Testis (tissue), 3 donors: ENCODE data around the gene NUMA1. TPM values are rescaled to one million over a fixed set of nuclear protein-coding genes. Genes with fewer than 3 reads are reported as not detected.

Experiments
- DNase-seq: peaks from one replicate; pipeline ENCODE4 v3.0.0-alpha.2; 2019
- H3K27ac ChIP-seq, 2 donors: fragments of 200-600 bp; sonication (generic); one replicate each; pipeline ENCODE4 v1.5.1; 2019
- H3K27me3 ChIP-seq: fragments of 200-600 bp; sonication (generic); one replicate; pipeline ENCODE4 v1.5.1; 2019
- H3K36me3 ChIP-seq: fragments of 200-600 bp; sonication (generic); one replicate; pipeline ENCODE4 v1.5.1; 2017; ENCODE audit warnings: low read depth; ENCODE audit errors: missing control alignments
- H3K4me1 ChIP-seq: fragments of 200-600 bp; sonication (generic); one replicate; pipeline ENCODE4 v1.5.1; 2019
- H3K4me3 ChIP-seq, 2 donors: fragments of 200-600 bp; sonication (generic); one replicate each; pipeline ENCODE4 v1.5.1; 2017 to 2019
- H3K9me3 ChIP-seq: fragments of 200-600 bp; sonication (generic); one replicate; pipeline ENCODE4 v1.5.1; 2017
- POLR2A ChIP-seq: fragments of 450-650 bp; IDR thresholded peaks from one replicate; pipeline ENCODE4 v1.6.1; 2017; ENCODE audit warnings: antibody characterized with exemption, mild to moderate bottlenecking, moderate library complexity
- WGBS, 2 donors: methylation state at CpG; one replicate each; pipeline ENCODE4 v1.1.5; 2018; 5-methylcytosine and 5-hydroxymethylcytosine counted together
- intact Hi-C: fragments of 100-400 bp; cut with DNase I; formaldehyde crosslinking; loops from one replicate; pipeline ENCODE4 v1.15.1; 2023; ENCODE audit warnings: low total_unique reads
- polyA plus RNA-seq: library from polyadenylated mRNA; stranded (reverse); fragments of 350-450 nt; fragmentation: Illumina TruSeq; extraction: RNeasy Lipid Tissue Mini Kit (QIAGEN cat#74804); gene quantifications from one replicate; pipeline ENCODE4 v1.2.3, GENCODE V29; 2014; ENCODE audit warnings: low read depth, low replicate concordance; ENCODE audit not compliant: insufficient read depth
- total RNA-seq, 2 donors: library from RNA; depleted of rRNA; stranded (reverse); fragments of >200 nt; gene quantifications; one replicate each; pipeline ENCODE4 v1.2.3, GENCODE V29; 2016
- TF ChIP-seq, protein P1 (sequence below), 3 experiments: fragments of 450-650 bp in 2 of 3; fragments of 200-600 bp in 1 of 3; sonication (generic) in 1 of 3; IDR thresholded peaks; one replicate each; pipeline ENCODE4 v1.5.1; 2016 to 2019; ENCODE audit warnings: antibody characterized with exemption in 3 of 3, mild to moderate bottlenecking in 2 of 3, moderate library complexity in 1 of 3

NUMA1 gene
- total and polyA plus RNA-seq, 3 donors from 2014 or later: 186 to 470 (median 452) TPM

DNA sequence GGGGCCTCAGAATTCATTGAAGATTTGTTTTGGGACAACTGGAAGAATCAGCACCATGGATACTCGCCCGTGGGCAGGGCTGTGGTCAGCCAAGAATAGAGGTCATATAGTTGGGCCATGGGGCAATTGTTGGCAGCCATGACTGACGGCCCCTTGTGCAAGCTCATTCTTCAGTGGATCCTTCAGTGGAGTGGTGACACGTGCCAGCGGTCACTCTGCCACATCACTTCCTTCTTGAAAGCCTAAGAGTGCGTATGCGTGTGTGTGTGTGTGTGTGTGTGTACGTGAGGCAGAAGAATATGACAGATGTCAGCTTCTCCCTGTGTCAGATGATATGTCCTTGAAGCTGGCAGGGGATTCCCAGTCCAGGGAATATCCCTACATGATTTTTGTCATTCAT lies 83.4 kb downstream of the NUMA1 start:
- H3K27ac ChIP-seq: no peak overlapping the region
- intact Hi-C loops: no loop called here
- 90% methylated on average over 8 of the region's 8 CpGs; no CpG with 5 or more reads in 1 of the 2 donors for WGBS, 2 donors
- H3K4me3 ChIP-seq: no peak overlapping the region
- peaks cover 15% of the 10 kb centered on the region for H3K4me1 ChIP-seq
- no peaks in the 10 kb centered on the region for H3K9me3 ChIP-seq
- TF ChIP-seq POLR2A: no peak
- TF ChIP-seq, protein P1, sequence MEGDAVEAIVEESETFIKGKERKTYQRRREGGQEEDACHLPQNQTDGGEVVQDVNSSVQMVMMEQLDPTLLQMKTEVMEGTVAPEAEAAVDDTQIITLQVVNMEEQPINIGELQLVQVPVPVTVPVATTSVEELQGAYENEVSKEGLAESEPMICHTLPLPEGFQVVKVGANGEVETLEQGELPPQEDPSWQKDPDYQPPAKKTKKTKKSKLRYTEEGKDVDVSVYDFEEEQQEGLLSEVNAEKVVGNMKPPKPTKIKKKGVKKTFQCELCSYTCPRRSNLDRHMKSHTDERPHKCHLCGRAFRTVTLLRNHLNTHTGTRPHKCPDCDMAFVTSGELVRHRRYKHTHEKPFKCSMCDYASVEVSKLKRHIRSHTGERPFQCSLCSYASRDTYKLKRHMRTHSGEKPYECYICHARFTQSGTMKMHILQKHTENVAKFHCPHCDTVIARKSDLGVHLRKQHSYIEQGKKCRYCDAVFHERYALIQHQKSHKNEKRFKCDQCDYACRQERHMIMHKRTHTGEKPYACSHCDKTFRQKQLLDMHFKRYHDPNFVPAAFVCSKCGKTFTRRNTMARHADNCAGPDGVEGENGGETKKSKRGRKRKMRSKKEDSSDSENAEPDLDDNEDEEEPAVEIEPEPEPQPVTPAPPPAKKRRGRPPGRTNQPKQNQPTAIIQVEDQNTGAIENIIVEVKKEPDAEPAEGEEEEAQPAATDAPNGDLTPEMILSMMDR (IDR thresholded peaks at IDR 0.05): no peak
- no peaks in the 10 kb centered on the region for H3K36me3 ChIP-seq
- no peak for DNase-seq
- H3K27me3 ChIP-seq: no peaks in the 10 kb centered on the region

DNA sequence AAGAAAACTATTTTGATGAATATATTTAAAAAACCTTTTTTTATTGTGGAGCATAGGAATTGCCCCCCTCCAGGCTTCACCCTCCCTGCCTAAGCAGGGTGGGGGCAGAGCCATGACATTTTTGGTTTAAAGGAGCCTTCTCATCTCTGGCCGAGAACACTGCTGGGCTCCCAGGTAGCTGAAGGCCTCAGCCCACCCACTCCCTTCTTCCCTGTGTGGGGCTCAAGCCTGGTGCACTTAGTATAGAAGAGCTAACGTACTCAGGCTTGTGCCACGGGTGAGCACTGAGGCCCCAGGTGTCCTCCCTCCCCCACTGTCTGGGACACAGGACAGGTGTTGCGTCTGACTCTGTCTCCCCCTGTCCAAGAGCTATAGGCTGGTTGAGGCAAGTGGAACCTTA lies 83.8 kb downstream of the NUMA1 start:
- intact Hi-C loops: no loop called here
- TF ChIP-seq, protein P1 (IDR thresholded peaks at IDR 0.05): no peak
- TF ChIP-seq POLR2A: no peak
- Histone ChIP-seq H3K36me3 (no peaks in the 10 kb centered on the region), H3K27me3 (no peaks in the 10 kb centered on the region), H3K4me3 (no peak overlapping the region), H3K27ac (no peak overlapping the region), H3K4me1 (peaks cover 15% of the 10 kb centered on the region), H3K9me3 (no peaks in the 10 kb centered on the region)
- DNase-seq: no peak
- 93 to 100% methylated on average over 3 to 4 of the region's 4 CpGs for whole genome bisulfite sequencing, 2 donors

DNA sequence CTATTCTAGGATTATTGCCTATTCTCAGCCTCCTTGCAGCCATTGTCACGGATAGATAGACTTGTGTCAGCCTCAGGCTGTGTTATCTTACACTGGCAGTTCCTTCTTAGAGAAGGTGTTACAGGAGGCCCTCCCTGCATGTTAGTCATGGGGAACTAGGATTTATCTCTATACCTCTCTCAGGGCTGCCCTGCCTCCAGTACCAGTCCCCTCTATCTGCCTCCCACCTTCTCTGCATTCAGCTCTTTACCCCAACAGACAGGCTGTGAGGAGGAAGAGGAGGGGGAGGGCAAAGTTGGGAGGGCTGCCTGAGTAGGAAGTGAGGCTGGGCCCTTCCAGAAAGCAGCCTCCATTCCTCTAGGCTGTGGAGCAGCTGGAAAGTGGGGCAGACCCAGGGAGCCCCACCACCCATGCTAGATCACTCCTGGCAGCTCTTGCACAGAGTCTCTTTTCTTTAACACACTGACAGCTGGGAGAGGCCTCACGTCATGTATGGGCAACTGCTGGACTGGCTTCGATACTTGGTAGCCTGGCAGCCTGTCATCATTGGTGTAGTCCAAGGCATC lies 84.5 kb downstream of the NUMA1 start:
- TF ChIP-seq, protein P1 (IDR thresholded peaks at IDR 0.05): no peak
- TF ChIP-seq POLR2A: no peak
- no peak for DNase-seq
- H3K9me3 ChIP-seq: no peaks in the 10 kb centered on the region
- 85 to 90% methylated on average over 1 to 3 of the region's 3 CpGs for WGBS, 2 donors
- H3K27me3 ChIP-seq: no peaks in the 10 kb centered on the region
- H3K27ac ChIP-seq: no peak overlapping the region
- intact Hi-C loops: no loop called here
- H3K4me3 ChIP-seq: no peak overlapping the region
- peaks cover 15% of the 10 kb centered on the region for H3K4me1 ChIP-seq
- no peaks in the 10 kb centered on the region for H3K36me3 ChIP-seq

DNA sequence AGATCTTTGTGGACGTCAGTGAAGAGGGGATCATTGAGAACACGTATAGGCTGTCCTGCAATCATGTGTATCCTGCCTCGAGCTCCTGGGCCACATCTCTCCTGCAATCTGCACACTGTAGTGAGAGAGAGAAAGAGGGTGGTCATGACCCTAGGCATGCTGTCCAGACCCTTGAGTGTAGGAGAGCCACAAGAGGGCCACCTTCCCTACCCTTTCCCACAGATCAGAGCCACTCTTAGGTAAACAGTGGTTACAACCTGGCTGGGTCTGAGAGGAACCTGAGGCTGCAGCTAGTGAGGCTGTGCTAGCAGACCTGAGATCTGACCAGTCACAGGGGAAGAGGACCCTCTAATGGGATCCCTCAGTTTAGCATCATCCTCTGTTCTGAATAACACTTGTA lies 85.6 kb downstream of the NUMA1 start:
- no peak overlapping the region for H3K27ac ChIP-seq
- H3K4me1 ChIP-seq: peaks cover 10% of the 10 kb centered on the region
- no peak for DNase-seq
- H3K27me3 ChIP-seq: no peaks in the 10 kb centered on the region
- H3K9me3 ChIP-seq: no peaks in the 10 kb centered on the region
- intact Hi-C loops: no loop called here
- no peaks in the 10 kb centered on the region for H3K36me3 ChIP-seq
- TF ChIP-seq POLR2A: no peak
- TF ChIP-seq, protein P1 (IDR thresholded peaks at IDR 0.05): no peak
- 89 to 91% methylated on average over 3 of the region's 3 CpGs for WGBS, 2 donors
- H3K4me3 ChIP-seq: no peak overlapping the region

DNA sequence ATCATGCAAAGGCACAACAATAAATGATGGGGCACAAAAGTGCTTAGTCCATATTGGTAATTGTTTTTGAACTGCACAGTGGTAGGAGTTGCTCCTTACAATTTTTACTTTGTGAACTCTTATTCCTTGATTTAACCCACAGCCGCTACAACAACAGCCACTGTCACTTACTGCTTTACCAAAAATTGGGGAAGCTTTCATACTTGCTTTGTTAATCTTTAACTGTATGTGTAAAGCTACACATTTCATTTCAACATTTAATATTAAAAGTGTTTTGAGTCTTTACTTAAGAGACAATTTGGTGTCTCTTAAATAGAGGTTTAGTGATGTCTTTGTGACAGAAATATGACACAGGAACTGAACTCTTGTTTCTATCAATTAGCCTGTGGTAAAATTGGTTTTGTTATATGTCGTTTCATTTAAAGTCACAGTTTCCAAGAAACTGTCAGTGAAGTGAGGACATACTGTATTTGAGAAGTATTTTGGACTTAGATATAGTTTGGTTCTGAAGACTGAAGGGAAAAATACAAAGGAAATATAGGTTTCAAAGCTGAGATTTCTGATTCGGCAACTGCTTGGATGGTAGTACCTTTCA lies 88.1 kb downstream of the NUMA1 start:
- Histone ChIP-seq H3K27me3 (no peaks in the 10 kb centered on the region), H3K4me3 (no peak overlapping the region), H3K36me3 (no peaks in the 10 kb centered on the region), H3K27ac (no peak overlapping the region), H3K9me3 (no peaks in the 10 kb centered on the region), H3K4me1 (no peaks in the 10 kb centered on the region)
- no peak for TF ChIP-seq POLR2A
- TF ChIP-seq, protein P1 (IDR thresholded peaks at IDR 0.05): no peak
- no peak for DNase-seq
- WGBS, 2 donors: 89 to 95% methylated on average over 3 of the region's 3 CpGs
- intact Hi-C loops: no loop called here
